Measurements from ENCODE around the gene SLC29A2. TPM values are rescaled to one million over a fixed set of nuclear protein-coding genes. Genes with fewer than 3 reads are reported as not detected.
"Not testable (repeated sequence)": the region's sequence is repeated elsewhere in the genome, so short reads cannot be mapped to it uniquely, and the experiment has no call there.

The SLC29A2 gene
- total RNA-seq, 1 experiment from 2014 or later, result not detected

- no peak overlapping the region for H3K4me3 ChIP-seq
- H3K27me3 ChIP-seq, result no peaks in the 10 kb centered on the region
- DNase-seq, result no peak
- H3K9me3 ChIP-seq, result no peaks in the 10 kb centered on the region
- H3K36me3 ChIP-seq, result no peaks in the 10 kb centered on the region
These were observed 7.6 kb downstream of the SLC29A2 start for GRCh38 chr11:66363805-66364535.

- no peak overlapping the region for H3K4me3 ChIP-seq
- no peaks in the 10 kb centered on the region for H3K36me3 ChIP-seq
- no peaks in the 10 kb centered on the region for H3K27me3 ChIP-seq
- DNase-seq, result no peak
- no peaks in the 10 kb centered on the region for H3K9me3 ChIP-seq
These were observed 8.4 kb downstream of the SLC29A2 start for GRCh38 chr11:66363187-66363601.

DNA sequence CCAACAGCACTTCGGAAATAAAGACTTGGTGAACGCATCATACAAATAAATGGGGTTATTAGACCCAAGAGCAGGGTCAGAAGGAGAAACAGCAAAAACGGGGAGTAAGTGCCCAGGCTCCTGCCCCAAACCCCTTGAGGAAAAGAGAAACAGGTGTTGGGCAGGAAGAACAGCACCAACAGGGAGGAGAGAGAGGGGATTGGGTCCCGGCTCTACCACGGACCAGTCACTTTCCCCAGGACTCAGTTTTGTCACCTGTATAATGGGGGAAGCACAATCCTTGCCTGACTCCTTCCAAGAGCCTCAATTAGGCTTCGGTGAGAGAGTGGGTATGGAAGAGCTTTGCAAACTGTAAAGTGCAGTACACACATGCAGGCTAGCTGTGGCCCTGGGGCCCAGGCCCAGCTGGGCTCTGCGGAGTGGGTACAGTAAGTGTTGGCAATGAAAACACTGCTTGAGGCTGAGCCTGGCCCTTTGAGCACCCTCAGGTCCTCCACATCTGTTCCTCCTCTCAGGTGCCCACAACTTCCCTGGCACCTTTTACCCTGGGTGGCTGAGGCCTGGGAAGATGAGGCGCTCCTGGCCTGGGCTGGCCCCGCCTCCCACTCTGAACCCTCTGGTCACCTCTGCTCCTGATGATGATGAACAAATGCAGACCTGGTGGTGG, 8.9 kb downstream of the SLC29A2 start:
- no peaks in the 10 kb centered on the region for H3K27me3 ChIP-seq
- DNase-seq, result no peak
- no peaks in the 10 kb centered on the region for H3K36me3 ChIP-seq
- no peaks in the 10 kb centered on the region for H3K9me3 ChIP-seq
- no peak overlapping the region for H3K4me3 ChIP-seq

DNA sequence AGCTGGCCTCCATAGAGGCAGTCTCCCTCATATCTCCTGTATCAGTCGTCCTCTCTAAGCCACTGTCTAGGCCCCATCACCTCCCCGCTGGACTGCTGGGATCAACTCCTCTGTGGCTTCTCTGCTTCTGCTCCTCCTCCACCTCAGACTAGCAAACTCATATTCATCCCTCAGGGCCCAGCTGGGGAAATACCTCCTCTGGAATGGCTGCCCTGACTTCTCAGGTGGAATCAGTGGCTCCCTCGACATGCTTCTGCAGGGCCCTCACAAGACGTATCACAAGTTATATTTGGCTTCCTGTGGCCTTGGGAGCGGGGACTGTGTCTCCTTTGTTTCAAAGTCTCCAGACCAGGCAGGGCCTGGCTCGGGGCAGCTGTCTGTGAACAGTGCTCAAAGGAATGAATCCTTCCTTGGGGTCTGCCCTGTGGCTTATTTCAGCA, 10.0 kb downstream of the SLC29A2 start:
- Histone ChIP-seq H3K9me3 (no peaks in the 10 kb centered on the region), H3K27me3 (no peaks in the 10 kb centered on the region), H3K4me3 (no peak overlapping the region), H3K36me3 (no peaks in the 10 kb centered on the region)
- DNase-seq, result no peak

DNA sequence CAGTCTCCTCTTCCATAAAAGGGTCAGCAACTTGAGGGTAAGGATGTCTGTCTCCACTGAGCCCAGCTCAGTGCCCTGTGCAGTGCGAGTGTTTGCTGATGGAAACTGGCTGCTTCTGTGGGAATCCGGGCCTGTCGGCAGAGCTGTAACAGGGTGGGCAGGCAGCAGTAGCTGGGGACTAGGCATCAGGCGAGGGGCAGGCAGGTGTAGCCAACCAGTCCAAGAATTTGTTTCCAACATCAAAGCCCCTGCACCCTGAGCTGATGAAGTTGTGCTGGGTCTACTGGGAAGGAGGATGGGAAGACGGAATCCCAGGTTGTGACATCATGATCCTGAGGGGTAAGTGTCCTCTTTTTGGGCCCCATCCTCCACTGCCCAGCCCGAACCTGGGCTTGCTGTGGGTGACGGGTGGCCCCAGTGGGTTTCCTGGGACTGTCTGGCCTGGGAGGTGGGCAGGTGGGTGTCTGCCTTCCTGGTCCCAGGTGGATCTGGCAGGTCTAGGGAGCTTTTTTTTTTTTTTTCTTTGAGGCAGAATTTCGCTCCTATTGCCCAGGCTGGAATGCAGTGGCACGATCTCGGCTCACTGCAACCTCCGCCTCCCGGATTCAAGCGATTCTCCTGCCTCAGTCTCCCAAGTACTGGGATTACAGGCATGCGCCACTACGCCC, 11.0 kb downstream of the SLC29A2 start:
- no peaks in the 10 kb centered on the region for H3K9me3 ChIP-seq
- no peaks in the 10 kb centered on the region for H3K36me3 ChIP-seq
- H3K4me3 ChIP-seq, result no peak overlapping the region
- no peak for DNase-seq
- no peaks in the 10 kb centered on the region for H3K27me3 ChIP-seq

- no peaks in the 10 kb centered on the region for H3K9me3 ChIP-seq
- no peak for DNase-seq
- H3K27me3 ChIP-seq, result no peaks in the 10 kb centered on the region
- H3K4me3 ChIP-seq, result no peak overlapping the region
- no peaks in the 10 kb centered on the region for H3K36me3 ChIP-seq
These were observed 11.9 kb downstream of the SLC29A2 start for GRCh38 chr11:66359662-66360087.

DNA sequence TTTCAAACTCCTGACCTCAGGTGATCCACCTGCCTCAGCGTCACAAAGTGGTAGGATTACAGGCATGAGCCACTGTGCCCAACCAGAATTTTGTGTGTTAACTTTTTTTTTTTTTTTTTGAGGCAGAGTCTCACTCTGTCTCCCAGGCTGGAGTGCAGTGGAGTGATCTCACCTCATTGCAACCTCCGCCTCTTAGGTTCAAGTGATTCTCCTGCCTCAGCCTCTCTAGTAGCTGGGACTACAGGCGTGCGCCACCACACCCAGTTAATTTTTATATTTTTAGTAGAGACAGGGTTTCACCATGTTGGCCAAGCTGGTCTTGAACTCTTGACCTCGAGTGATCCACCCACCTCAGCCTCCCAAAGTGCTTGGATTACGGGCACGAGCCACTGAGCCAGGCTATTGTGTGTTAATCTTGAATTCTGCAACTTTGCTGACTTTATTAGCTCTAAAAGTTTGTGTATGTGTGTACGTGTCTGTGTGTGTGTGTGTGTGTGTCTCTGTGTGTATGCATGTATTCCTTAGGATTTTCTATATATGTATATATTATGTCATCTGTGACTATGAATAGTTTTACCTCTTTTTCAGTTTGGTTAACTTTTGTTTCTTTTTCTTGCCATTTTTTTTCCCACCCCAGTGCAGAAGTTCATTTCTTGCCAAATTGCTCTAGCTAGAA, 20.9 kb downstream of the SLC29A2 start:
- not testable (repeated sequence) for H3K27me3 ChIP-seq, DNase-seq, H3K4me3 ChIP-seq, H3K9me3 ChIP-seq, H3K36me3 ChIP-seq

DNA sequence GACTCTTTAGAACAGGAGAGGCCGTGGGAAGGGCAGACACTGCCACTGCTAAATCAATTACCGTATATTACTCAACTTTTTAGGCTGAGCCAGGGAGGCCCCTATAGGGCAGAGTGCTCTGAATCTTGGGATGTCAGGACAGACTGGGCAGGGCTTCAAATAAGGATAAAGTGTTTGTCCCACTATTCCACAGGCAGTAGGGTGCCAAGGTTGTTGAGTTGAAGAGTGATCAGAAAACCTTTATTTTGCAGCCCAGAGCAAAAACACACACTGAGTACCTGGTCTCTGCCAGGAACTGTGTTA, 22.5 kb downstream of the SLC29A2 start:
- H3K27me3 ChIP-seq, result no peaks in the 10 kb centered on the region

DNA sequence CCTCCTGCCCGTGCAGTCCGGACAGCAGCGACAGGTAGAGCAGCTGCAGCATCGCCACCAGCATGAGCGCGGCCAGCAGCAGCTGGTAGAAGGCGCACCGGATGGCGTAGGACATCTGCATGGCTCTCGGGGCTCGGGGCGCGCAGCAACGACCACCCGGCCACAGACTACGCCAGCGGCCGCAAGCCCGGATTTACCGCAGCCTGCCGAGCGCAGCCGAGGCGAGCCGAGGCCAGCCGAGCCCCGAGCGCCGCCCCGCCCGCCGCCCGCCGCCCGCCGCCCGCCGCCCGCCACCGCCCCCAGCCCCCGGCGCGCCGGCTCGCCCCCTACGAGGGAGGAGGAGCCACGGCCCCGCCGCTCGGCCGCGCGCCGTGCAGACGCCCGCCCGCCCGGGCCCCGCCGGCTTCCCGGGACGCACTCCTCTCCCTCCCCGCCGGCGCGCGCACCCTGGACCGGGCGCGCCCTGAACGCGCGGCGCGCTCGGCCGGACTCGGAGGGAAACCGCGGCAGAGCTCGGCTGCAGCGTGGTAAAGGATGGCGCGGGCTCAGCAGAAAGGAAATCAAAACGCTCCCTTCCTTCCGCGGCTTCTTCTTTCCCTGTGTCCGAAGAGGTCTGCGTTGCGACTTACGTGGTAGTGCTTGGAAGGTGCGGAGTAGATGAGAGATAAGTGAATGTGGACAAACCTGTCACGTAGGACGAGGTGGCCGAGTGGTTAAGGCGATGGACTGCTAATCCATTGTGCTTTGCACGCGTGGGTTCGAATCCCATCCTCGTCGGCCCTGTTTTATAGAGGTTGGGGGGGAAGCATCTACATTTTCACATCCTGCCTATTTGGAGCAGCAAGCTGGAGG, 23.9 kb downstream of the SLC29A2 start, which contains the start of gene B4GAT1:
TSS of gene B4GAT1 (minus strand) at position 205 of the 852 bp plus-strand sequence. CDS start at position 121, 84 bp downstream.
- H3K36me3 ChIP-seq, result peaks cover 10% of the 10 kb centered on the region; the same call in 1 of the 2 replicates
- H3K27me3 ChIP-seq, result no peaks in the 10 kb centered on the region
- no peaks in the 10 kb centered on the region for H3K9me3 ChIP-seq
- peak within 1 kb of the TSS; percentile 72 for H3K4me3 ChIP-seq
- DNase-seq, result peak; percentile 82

More for the DNA sequence above, 22.5 kb downstream of the SLC29A2 start:
- no peaks in the 10 kb centered on the region for H3K9me3 ChIP-seq
- H3K4me3 ChIP-seq, result no peak overlapping the region
- peaks cover 3% of the 10 kb centered on the region; the same call in 1 of the 2 replicates for H3K36me3 ChIP-seq
- DNase-seq, result no peak

GRCh38 chr11:66346476-66347424, 24.8 kb downstream of the SLC29A2 start:
- Histone ChIP-seq H3K9me3 (no peaks in the 10 kb centered on the region), H3K27me3 (no peaks in the 10 kb centered on the region), H3K4me3 (peak overlapping the region; percentile 72), H3K36me3 (peaks cover 15% of the 10 kb centered on the region)
- no peak for DNase-seq

- Histone ChIP-seq H3K36me3 (peaks cover 28% of the 10 kb centered on the region), H3K4me3 (peak overlapping the region; percentile 96), H3K27me3 (no peaks in the 10 kb centered on the region), H3K9me3 (no peaks in the 10 kb centered on the region)
- DNase-seq, result no peak
These were observed 26.3 kb downstream of the SLC29A2 start for GRCh38 chr11:66345316-66345649.

GRCh38 chr11:66344550-66345315, 26.8 kb downstream of the SLC29A2 start, which contains the start of gene BRMS1:
Gene BRMS1 (minus strand): TSS chr11:66345104. CDS start chr11:66342234, 2,870 bp downstream.
- Histone ChIP-seq H3K27me3 (no peaks in the 10 kb centered on the region), H3K36me3 (peaks cover 33% of the 10 kb centered on the region), H3K4me3 (peak within 1 kb of the TSS; percentile 96), H3K9me3 (no peaks in the 10 kb centered on the region)
- peak; percentile 97 for DNase-seq

- DNase-seq, result no peak
- Histone ChIP-seq H3K27me3 (no peaks in the 10 kb centered on the region), H3K36me3 (peaks cover 47% of the 10 kb centered on the region), H3K4me3 (no peak overlapping the region), H3K9me3 (no peaks in the 10 kb centered on the region)
These were observed 28.4 kb downstream of the SLC29A2 start for GRCh38 chr11:66343176-66343575.

GRCh38 chr11:66341502-66342126, 29.9 kb downstream of the SLC29A2 start:
- Histone ChIP-seq H3K9me3 (no peaks in the 10 kb centered on the region), H3K36me3 (peaks cover 56% of the 10 kb centered on the region), H3K27me3 (no peaks in the 10 kb centered on the region), H3K4me3 (no peak overlapping the region)
- DNase-seq, result no peak
